Stimulated activated CD8-positive, alpha-beta memory T cell treated with anti-CD3 and anti-CD28 coated beads, Interleukin-12 subunit alpha, Interleukin-12 subunit beta, amount 100 ng/mL, for 24 hours (primary cell): ENCODE data around the gene SLC22A23.

Experiments
- DNase-seq: peaks from one replicate; pipeline ENCODE4 v3.0.0-alpha.2; 2020; ENCODE audit errors: extremely low read depth

Gene SLC22A23

DNA sequence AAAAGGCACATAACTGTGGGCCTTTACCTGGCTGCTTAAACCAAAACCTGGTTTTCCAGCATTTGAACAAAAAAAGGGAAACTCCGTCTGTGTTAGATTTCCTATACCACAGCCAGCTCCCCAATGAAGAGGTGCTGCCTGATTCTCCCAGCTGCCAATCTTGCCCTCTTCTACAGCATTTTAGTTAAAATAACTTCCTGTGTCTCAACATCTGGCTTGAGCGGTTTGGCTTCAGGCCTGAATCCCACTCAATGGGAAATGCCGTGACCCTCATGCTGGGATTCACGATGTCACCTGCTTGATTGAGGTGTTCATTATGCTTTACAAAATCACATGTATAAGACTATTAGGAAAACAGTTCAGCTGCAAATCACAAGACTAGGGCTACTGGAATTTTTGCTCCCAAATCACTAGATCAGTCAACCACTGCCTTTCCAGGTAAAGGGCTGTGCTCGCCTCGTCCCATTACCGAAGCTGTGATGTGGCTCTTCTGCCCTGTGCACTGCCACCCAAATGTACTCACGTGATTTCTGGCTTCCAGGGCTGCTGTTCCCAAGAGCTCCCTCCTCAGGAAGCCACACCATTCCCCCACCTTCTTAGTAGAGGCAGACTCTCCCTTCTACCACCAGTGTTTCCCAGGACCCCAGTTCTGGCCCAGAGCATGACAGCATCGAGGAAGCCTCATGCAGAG lies 103.5 kb downstream of the SLC22A23 start:
- no peak for DNase-seq

DNA sequence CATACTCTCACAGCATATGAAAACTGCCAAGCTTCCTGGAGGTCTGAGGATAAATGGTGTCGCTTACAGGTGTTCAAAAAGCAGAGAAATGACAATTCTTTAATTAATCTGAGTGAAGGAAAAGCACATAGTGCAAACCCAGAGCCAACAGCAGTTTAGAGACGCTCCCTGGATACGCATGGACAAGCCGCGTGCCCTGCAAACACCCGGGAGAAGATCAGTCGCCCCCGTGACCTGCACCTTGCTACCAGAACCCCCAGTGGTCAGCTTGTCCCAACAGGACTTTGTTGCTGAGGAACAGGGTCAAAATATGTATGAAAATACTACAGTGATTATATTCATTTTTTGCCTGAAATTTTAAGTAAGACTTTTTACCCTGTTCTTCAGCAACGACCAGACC lies 104.2 kb downstream of the SLC22A23 start:
- no peak for DNase-seq

DNA sequence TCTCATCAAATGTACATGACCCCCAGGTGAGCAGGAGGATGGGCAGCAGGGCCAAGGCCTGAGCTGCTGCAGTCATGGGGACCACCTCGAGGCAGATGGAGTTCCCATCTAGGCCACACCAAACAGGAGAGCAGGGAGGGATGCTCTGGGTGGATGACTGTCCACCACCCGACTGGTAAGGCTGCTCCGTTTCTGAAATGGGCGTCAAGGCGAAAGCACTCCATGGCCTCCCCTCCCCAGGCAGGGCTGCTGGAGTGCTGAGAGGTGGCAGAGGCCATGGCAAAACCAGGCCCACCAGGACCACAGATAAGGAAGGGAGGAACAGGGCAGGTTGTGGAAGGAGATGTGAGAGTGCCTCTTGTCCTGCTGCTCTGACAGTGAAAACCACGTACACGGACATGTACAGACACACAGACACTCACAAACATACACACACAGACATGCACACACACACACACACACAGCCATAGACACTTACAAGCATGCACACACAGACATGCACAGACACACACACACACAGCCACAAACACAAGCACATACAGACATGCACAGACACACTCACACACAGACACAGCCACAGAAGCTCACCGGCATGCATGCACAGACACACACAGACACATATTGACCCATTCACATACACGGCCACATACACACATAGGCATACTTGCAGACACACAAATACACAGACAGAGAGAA lies 104.9 kb downstream of the SLC22A23 start:
- DNase-seq, result no peak

DNA sequence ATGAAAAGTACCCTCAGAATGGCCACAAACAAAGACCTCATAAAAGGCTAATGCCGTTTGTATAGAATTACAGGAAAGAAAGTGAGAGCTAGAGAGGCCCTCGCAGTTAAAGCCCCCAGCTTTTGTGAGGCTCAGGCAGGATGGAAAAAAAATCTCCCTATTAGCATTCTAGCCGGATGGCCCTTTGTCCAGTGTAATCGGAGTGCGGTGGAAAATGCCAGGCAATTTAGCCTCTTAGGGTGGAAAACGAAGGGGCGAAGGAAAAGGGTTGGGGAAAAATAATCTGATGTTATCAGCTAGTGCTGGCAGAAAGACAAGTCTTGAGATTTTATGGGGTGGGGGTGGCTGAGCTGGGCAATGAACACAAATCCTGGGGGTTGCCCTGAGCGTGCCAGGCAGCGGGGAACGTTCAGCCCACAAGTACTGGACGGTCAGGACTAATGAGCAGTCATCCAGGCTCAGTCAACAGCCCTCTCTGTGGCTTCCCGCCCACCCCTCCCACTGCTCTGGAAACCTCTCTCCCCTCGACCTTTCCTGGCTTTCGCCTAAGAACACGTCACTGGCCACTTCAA lies 105.7 kb downstream of the SLC22A23 start:
- DNase-seq, result no peak

DNA sequence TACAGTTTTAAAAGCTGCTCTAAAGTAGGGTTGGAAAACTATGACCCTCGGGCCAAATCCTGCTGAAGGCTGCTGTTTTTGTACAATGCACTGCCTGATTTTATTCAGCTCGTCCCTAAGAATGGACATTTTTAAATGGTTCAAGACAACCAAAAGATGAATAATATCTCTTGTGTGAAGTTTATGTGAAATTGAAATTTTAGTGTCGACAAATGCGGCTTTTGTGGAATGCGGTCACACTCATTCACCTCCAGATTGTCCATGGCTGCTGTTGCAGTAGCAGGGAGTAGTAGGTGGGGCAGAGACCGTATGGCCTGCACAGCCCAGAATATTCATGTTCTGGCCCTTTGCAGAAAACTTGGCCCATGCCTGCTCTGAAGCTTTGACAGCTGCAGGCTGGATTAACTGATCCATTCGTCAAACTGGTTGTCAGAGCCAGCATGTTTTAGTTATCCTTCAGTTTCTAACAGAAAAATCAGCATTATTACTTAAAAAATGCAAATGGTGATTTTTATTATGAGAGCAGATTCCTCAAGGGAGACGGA lies 106.5 kb downstream of the SLC22A23 start:
- DNase-seq, result no peak

DNA sequence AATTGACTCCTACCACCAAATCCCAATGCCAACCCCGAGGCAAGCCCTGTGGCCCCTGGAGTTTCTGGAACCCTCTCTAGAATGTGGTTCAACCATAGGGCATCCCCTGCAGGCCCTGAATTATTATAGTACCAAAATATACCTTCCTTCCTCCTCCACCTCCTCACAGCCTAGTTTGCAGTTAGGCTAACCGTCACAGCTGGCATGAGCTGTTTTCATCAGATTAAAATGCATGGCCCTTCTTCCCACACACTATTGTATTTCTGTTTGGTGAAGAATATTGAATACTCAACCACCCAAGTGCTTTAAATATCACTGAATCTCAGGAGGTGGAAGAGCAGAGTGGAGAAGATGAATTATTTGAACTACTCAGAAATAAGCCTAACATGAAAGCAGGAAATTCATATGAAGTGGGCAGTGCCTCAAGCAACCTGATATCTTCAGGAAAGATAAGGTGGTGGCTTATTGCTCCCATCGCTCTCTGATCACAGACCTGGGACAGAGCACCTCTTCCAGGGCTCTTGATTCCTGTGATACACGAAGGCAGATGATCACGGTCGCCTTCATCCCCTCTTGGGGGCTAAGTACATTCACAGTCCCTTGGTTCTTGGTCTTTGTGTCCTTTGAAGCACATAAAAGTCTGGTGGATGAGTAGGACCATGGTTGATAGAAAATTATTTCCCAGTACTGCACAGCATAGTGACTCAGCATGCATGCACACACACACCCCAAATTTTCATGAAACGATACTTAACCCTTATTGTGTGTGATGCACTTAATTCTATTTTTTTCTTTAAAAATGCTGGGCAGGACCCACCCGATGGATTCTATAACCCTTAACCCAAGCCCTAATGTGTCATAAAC lies 107.2 kb downstream of the SLC22A23 start:
- DNase-seq, result no peak

DNA sequence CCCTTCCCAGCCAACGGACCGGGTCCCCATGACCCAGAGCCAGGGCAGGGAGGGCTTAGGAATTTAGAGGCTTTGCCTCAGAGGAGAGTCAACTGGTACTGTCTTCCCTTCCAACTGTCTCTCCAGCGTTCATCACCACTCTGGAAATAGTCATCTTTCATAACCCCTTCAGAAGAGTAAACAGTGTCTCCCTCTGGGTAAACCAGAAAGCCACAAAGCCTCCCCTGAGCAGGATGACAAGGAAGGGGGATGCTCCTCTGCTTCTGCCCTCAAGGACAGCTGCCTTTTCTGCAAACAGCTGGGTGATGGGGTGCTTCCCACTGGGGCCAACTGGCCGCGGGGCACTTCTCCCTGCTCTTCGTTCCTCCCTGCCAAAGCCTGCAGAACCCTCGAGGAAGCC lies 108.0 kb downstream of the SLC22A23 start:
- no peak for DNase-seq

DNA sequence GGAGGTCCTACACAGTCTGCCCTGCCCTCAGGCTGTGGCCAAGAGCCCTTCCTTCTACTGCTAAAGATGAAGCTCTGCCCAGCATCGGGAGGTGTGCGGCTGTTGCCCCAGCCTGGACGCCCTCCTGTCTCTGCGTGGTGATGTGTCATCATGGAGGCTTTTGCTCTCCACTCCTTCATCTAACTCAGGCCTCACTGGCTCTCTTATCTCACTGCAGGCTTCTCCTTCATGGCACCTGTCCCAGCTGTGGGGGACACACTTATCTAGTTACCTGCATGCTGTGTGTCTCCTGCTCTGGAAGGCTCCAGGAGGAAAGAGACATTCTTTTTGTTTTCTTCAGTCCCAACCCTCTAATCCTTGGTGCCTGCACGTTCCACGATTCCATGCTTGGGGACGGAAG lies 109.0 kb downstream of the SLC22A23 start:
- no peak for DNase-seq

DNA sequence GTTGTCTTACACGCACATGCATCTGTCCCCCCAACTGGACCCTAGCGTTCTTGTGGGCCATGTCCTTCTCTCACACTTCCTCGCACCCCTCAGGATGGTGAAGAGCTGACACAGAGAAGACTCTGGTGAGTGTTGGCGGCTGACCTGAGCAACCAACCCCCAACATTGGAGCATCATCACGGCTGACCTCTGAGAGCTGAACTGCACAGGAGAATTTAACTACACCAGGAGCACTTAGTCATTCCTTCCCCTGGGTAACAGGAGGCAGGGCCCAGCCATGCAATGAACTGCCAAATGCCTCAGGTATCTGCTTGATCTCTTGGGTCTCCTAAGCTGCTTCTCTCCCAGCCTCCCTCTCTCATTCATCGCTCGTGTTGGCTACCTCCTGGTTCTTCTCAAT lies 109.6 kb downstream of the SLC22A23 start:
- DNase-seq, result no peak

DNA sequence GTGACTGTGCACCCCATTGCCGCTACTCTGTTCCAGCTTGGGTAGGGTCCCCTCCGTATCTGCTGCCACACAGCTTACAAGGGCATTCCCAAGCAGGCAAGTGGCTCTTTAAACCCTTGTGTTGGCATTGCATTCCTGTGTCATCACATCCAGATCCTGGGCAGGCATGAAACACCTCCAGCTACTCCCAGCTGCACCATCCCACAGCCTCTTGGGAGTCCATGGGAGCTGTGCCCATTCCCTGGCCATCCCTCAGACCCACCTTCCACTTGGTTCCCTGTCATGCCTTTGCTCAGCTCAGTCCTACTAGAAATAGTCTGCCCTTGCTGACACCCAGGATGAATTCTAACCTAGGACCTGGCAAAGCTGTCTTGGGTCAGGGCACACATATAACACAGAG lies 110.4 kb downstream of the SLC22A23 start:
- DNase-seq, result no peak

DNA sequence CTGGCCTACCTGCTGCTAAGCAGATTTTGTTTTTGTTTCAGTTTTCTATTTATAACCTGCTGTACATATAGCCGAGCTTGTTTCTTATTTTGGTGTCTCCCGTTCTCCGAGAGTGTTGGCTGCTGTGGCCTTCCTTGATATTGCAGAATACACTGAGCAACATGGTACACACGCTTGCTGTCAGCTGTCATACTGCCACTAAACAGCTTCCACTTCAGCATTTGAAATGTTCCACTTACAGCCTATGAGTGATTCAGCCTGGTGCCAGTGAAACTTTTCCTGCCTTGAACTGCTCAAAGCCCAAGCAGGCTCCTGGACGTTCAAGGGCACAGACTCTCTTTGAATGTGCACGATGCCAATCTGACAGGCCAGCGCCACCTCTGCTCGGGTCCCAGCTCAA lies 111.0 kb downstream of the SLC22A23 start:
- DNase-seq, result no peak

DNA sequence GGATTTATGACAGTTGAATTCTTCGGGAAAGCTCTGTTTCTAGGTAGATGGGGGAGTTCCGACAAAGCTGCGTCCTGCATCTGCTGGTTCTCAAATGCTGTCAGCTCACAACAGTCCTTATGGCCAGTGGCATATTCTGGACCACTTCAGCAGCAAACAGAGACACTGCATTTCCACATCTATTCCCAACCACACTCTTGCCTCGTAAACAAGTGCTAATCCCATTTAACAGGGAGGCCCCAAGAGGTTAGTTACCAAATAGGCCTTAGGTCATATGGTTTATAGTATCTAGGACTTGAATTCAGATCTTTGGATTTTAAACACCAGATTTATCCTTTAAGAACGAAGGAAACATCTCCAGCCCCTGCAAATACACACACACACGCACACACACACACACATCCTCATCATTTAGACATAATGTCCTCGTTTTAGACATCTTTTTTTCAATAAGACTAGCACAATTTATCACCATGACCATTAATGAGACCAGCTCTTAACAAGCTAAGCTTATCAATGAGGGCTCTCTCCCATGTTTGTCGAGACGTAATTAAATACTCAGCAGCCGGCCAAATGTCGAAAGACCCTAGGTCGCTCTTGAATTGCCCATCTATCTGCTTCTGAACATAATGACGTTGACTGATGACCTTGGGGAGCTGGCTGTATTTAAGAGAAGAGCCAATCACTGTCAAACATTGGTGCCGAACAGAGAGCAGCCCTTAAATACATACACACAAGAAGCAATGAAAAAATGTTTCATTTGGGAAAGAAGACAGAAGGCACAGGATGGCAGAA lies 113.6 kb downstream of the SLC22A23 start:
- DNase-seq, result no peak

DNA sequence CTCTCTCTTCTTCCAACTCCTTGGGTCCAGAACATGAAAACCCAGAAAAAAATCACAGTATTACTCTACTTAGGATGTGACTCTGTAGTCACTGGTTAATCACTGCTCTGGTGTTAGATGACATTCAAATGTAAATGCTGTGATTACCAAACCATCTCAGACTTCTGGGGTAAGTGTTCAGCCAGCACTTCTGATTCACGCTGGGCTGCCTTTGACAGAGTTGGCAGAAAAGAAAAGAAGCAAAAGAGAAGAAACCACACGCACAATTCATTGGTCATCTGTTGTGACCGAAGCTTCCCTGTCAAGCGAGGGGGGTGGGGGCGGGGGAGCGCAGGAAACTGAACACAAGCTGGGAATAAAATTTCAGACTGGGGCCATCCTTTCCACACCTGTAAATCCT lies 115.4 kb downstream of the SLC22A23 start:
- DNase-seq, result no peak

DNA sequence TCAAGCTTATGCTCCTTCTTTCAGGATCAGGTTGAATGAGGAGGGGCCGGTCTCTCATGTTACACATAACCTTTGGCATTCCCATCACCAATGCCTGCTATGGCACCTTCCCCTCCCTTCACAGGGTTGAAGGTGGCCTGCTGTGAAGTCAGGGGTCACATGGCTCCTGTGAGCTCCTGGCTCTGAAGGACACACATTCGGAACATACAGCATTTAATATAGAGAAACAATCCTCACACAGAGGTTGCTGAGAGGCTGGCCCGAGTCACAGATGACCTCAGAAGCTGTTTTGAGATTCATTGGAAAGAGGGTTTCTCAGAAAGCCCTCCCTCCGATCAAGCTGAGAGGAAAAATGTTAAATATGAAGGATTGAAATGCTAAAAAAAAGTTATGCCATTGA lies 116.0 kb downstream of the SLC22A23 start:
- no peak for DNase-seq

DNA sequence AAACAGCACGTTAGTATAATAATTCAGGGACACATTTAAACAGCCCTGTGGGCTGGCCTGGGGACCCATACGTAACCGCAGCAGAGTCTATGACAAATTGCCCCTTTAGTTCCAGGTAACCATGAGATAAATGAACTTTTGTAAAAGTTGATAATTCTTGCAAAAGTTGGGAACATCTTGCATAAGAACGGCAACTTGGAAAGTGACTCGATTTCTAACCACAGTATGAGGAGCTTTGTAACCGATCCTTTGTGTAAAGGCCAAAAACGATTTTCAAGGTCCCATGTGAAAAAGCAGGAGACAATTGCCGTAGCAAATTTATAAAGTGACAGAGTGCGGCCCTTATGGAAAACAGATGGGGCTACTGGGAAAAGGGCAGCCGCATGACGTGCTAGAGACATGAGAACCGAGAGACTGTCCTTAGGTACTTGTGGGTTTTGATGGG lies 116.5 kb downstream of the SLC22A23 start:
- DNase-seq, result no peak

DNA sequence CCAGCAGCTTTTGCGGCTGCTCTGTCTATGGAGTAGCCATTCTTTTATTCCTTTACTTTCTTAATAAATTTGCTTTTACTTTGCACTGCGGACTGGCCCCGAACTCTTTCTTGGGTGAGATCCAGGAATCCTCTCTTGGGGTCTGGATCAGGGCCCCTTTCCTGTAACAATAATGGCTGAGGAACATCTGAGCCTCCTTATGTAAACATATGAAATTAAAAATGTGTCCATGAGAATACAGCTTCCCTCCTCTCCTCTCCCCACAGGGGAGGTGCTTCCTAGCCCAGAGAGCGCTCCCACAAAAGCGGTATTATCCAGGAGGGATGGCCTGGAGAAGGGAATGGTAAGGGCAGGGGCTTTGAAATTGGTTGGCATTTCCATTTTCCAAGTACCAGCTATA lies 117.0 kb downstream of the SLC22A23 start:
- DNase-seq, result no peak

DNA sequence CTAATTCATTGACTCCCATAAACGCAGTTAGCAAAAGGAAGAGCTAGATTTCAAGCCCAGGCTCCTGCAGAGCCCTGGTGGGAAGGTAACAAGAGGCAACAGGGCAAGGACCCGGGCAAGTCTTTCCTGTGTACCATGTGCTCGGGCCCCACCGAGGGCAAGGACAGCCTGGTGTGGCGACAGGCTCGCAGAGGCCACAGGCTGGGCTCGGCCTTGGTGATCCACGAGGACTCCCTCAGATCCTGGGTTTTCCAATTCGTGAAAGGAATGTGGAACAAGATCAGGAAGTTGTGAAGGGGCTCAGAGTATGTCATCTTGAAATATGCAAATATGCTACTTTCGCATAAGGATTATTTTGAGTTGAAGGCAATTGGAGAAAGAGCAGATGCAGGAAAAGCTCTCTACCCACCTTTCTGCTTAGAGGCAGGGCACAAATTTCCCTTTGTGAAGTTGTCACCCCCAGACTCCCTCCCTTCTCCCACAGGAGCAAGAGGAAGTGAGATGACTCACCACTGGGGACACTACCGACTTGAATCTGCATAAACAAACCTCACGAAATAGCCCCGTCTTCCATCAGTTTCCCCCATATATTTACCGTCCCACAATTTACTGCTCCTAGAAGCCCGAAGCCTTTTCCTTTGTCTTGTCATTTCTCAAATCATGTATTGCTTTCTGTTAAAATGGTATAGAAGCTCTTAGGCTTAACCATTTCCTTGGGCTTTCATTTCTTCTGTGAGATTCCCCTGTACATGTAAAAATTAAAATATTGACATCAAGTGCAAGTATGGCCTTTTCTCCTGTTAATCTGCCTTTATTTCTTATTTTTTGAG lies 119.1 kb downstream of the SLC22A23 start:
- no peak for DNase-seq

DNA sequence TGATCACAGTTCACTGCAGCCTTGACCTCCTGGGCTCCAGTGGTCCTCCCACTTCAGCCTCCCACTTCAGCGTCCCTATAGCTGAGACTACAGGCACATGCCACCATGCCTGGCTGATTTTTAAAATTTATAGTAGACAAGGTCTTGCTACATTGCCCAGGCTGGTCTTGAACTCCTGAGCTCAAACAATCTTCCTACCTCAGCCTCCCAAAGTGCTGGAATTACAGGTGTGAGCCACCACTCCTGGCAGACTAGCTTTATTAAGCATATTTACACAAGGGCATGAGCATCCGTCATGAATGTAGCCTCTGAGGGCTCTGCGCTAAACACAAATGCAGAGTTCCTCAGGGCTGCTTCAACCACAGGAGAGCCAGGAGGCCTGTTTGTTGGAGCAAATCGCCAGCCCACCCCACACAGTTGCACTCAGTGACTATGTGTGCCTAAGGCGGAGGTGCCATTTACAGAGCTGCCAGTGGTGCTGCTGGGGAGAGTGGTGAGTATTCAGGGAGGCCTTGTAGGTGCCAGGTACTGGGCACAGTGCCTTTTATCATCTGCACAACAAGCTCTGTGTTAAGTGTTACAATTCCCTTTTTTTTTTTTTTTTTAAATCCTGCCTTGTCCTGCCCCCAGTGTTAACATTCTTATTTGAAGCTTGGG lies 119.9 kb downstream of the SLC22A23 start:
- no peak for DNase-seq

DNA sequence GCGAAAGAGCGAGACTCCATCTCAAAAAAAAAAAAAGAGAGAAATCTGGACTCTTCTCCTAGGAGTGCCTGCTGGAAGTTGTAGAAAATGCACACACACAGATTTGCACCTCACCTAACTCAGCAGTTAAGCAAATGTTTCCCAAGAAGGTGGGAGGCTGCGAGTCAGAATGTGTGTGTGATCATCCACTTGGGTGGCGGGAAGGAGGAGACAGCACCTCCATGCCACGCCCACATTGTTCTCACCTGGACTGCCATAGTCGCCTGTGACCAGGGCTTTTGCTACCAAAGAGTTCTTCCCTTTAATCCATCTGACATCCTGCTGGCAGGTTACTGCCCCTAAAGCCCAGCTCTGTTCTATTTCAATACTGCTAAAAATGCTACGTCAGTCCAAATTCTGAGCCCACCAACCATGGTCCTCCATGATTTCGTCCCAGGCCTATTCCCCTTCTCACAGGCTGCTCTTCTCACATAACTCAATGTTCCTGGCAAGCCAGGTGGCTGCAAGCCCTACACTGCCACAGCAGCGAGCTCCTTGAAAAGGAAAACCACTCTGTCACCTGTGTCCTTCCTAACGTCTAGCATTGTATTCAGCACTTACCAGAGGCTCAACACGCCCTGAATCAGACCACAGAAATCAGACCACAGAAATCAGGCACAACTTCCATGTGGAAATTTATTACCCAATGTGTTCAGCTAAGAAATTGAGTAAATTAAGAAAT lies 120.6 kb downstream of the SLC22A23 start:
- no peak for DNase-seq
